Astrocyte of the cerebellum (primary cell): ENCODE measurements around the gene RGS6.

Experiments used
- DNase-seq: peaks from one replicate; pipeline ENCODE4 v3.0.0-alpha.2; 2011; ENCODE audit warnings: low read depth
- H3K4me3 ChIP-seq: 2 replicates; pipeline ENCODE4 v1.5.1; 2011; ENCODE audit warnings: mild to moderate bottlenecking, low read depth, low read length, moderate library complexity
- CTCF ChIP-seq: IDR thresholded peaks from 2 replicates; pipeline ENCODE4 v1.5.1; 2012; ENCODE audit warnings: low read length, low read depth, moderate library complexity, mild to moderate bottlenecking; ENCODE audit errors: missing control alignments
- in situ Hi-C: cut with HindIII; loops from 2 replicates; pipeline ENCODE4 v1.10.0; 2017; ENCODE audit warnings: low sequenced_read_pairs

RGS6 gene

GRCh38 chr14:72383865-72384264, 451.6 kb downstream of the RGS6 start:
- in situ Hi-C loops: no loop called here
- no peak overlapping the region for H3K4me3 ChIP-seq
- DNase-seq: no peak
- TF ChIP-seq CTCF: no peak

- no peak for DNase-seq
- in situ Hi-C loops: no loop called here
- H3K4me3 ChIP-seq: no peak overlapping the region
- TF ChIP-seq CTCF: no peak
Observed at GRCh38 chr14:72387726-72388125, 455.5 kb downstream of the RGS6 start.

- in situ Hi-C loops: no loop called here
- H3K4me3 ChIP-seq: no peak overlapping the region
- no peak for DNase-seq
- TF ChIP-seq CTCF: no peak
Observed at GRCh38 chr14:72389200-72389599, 457.0 kb downstream of the RGS6 start.

GRCh38 chr14:72401101-72401625, 468.9 kb downstream of the RGS6 start:
- DNase-seq: no peak
- no peak for TF ChIP-seq CTCF
- in situ Hi-C loops: no loop called here
- no peak overlapping the region for H3K4me3 ChIP-seq

- no peak overlapping the region for H3K4me3 ChIP-seq
- DNase-seq: no peak
- TF ChIP-seq CTCF: no peak
- in situ Hi-C loops: no loop called here
Observed at GRCh38 chr14:72401632-72402376, 469.6 kb downstream of the RGS6 start.

- no peak for TF ChIP-seq CTCF
- in situ Hi-C loops: no loop called here
- DNase-seq: no peak
- H3K4me3 ChIP-seq: no peak overlapping the region
Observed at GRCh38 chr14:72402377-72402772, 470.1 kb downstream of the RGS6 start.
